ENCODE results near the gene HS3ST1.

- TF ChIP-seq TAF1 (IDR thresholded peaks at IDR 0.05; ENCODE audit: borderline replicate concordance, insufficient read depth, low read length) (no peak), POLR2AphosphoS5 (IDR thresholded peaks at IDR 0.05; ENCODE audit: low read depth, low read length) (no peak)
Measured at GRCh38 chr4:11368701-11369115, 60.0 kb downstream of the HS3ST1 start.
